Karpas-422 (cell line): Measurements from ENCODE around the gene CSTPP1. TPM values are rescaled to one million over a fixed set of nuclear protein-coding genes. Genes with fewer than 3 reads are reported as not detected.
"Not testable (repeated sequence)": the region's sequence is repeated elsewhere in the genome, so short reads cannot be mapped to it uniquely, and the experiment has no call there.

Source experiments
- DNase-seq: peaks from one replicate; pipeline ENCODE4 v3.0.0-alpha.2; 2015
- H2AFZ ChIP-seq: fragments of 200-600 bp; sonication (generic); 2 replicates; pipeline ENCODE4 v1.6.1; 2014; ENCODE audit warnings: antibody characterized with exemption, low read length, mixed read lengths
- H3K27ac ChIP-seq: fragments of 200-600 bp; sonication (generic); 2 replicates; pipeline ENCODE4 v1.5.1; 2014; ENCODE audit warnings: mild to moderate bottlenecking, low read length, moderate library complexity
- H3K27me3 ChIP-seq: fragments of 200-600 bp; sonication (generic); 2 replicates; pipeline ENCODE4 v1.6.1; 2014; ENCODE audit warnings: low read length, mixed read lengths
- H3K36me3 ChIP-seq: fragments of 200-600 bp; sonication (generic); 2 replicates; pipeline ENCODE4 v1.6.1; 2014; ENCODE audit warnings: low read length, mixed read lengths; ENCODE audit not compliant: insufficient read depth
- H3K4me1 ChIP-seq: fragments of 200-600 bp; sonication (generic); 2 replicates; pipeline ENCODE4 v1.6.1; 2014; ENCODE audit warnings: mild to moderate bottlenecking, low read length, mixed read lengths
- H3K4me2 ChIP-seq: fragments of 200-600 bp; sonication (generic); 2 replicates; pipeline ENCODE4 v1.6.1; 2014; ENCODE audit warnings: low read length, low read depth, mild to moderate bottlenecking; ENCODE audit not compliant: poor library complexity, severe bottlenecking
- H3K4me3 ChIP-seq: fragments of 200-600 bp; sonication (generic); 2 replicates; pipeline ENCODE4 v1.5.1; 2014; ENCODE audit warnings: mild to moderate bottlenecking, antibody characterized with exemption, low read length, mixed read lengths
- H3K79me2 ChIP-seq: fragments of 200-600 bp; sonication (generic); 2 replicates; pipeline ENCODE4 v1.6.1; 2014; ENCODE audit warnings: mild to moderate bottlenecking, low read length, mixed read lengths
- H3K9ac ChIP-seq: fragments of 200-600 bp; sonication (generic); 2 replicates; pipeline ENCODE4 v1.6.0; 2014; ENCODE audit warnings: low read length
- H3K9me2 ChIP-seq: fragments of 200-600 bp; sonication (generic), shearing (Covaris generic); replicated peaks from 2 replicates; pipeline ENCODE4 v1.6.0; 2014; ENCODE audit warnings: mild to moderate bottlenecking, low read length, moderate library complexity; ENCODE audit not compliant: insufficient read depth
- H3K9me3 ChIP-seq: fragments of 300-700, 200-600 bp; sonication (generic); 2 replicates; pipeline ENCODE4 v1.6.1; 2014; ENCODE audit warnings: low read length, mixed read lengths
- H4K20me1 ChIP-seq: fragments of 200-600 bp; sonication (generic); 2 replicates; pipeline ENCODE4 v1.6.1; 2014; ENCODE audit warnings: mild to moderate bottlenecking, antibody characterized with exemption, low read length, low read depth; ENCODE audit not compliant: insufficient read depth
- total RNA-seq: library from RNA; depleted of rRNA; stranded (reverse); fragments of >200 nt; shearing (Covaris generic); gene quantifications from 2 replicates; pipeline ENCODE4 v1.2.3, GENCODE V29; 2014; ENCODE audit warnings: low replicate concordance

Gene CSTPP1
- total RNA-seq, 1 experiment from 2014 or later = 78.4 TPM

GRCh38 chr11:46952553-46952952, 16.0 kb downstream of the CSTPP1 start:
- Histone ChIP-seq H2AFZ (no peak overlapping the region), H3K27ac (no peak overlapping the region), H3K27me3 (no peaks in the 10 kb centered on the region), H3K79me2 (peaks cover 46% of the 10 kb centered on the region), H3K9me2 (no peaks in the 10 kb centered on the region), H3K36me3 (peaks cover 7% of the 10 kb centered on the region), H3K4me3 (no peak overlapping the region), H3K4me2 (no peak overlapping the region), H3K9ac (no peak overlapping the region), H3K4me1 (no peaks in the 10 kb centered on the region), H3K9me3 (peaks cover under 1% of the 10 kb centered on the region; the same call in 1 of the 2 replicates), H4K20me1 (no peaks in the 10 kb centered on the region)
- DNase-seq = no peak

GRCh38 chr11:46953093-46953492, 16.5 kb downstream of the CSTPP1 start:
- Histone ChIP-seq H3K27ac (no peak overlapping the region), H3K27me3 (no peaks in the 10 kb centered on the region), H2AFZ (no peak overlapping the region), H3K9me3 (peaks cover 3% of the 10 kb centered on the region; the same call in 1 of the 2 replicates), H3K4me3 (no peak overlapping the region), H3K9ac (no peak overlapping the region), H3K36me3 (peaks cover 11% of the 10 kb centered on the region), H3K4me2 (no peak overlapping the region), H3K9me2 (no peaks in the 10 kb centered on the region), H3K79me2 (peaks cover 48% of the 10 kb centered on the region), H3K4me1 (no peaks in the 10 kb centered on the region), H4K20me1 (no peaks in the 10 kb centered on the region)
- DNase-seq = no peak

- H2AFZ ChIP-seq = no peak overlapping the region
- no peak overlapping the region; the same call in 1 of the 2 replicates for H3K4me3 ChIP-seq
- H3K4me1 ChIP-seq = no peaks in the 10 kb centered on the region
- H3K9me2 ChIP-seq = no peaks in the 10 kb centered on the region
- peaks cover 9% of the 10 kb centered on the region for H3K9me3 ChIP-seq
- H3K9ac ChIP-seq = no peak overlapping the region
- no peak overlapping the region for H3K27ac ChIP-seq
- H3K36me3 ChIP-seq = peaks cover 35% of the 10 kb centered on the region
- DNase-seq = no peak
- H3K4me2 ChIP-seq = no peak overlapping the region
- no peaks in the 10 kb centered on the region for H4K20me1 ChIP-seq
- H3K79me2 ChIP-seq = peaks cover 69% of the 10 kb centered on the region
- no peaks in the 10 kb centered on the region for H3K27me3 ChIP-seq
Measured at GRCh38 chr11:46958777-46959176, 22.2 kb downstream of the CSTPP1 start.

GRCh38 chr11:46961041-46961440, 24.5 kb downstream of the CSTPP1 start:
- Histone ChIP-seq H3K4me1 (no peaks in the 10 kb centered on the region), H3K79me2 (peaks cover 81% of the 10 kb centered on the region), H3K9me2 (no peaks in the 10 kb centered on the region), H3K4me2 (no peak overlapping the region), H3K4me3 (no peak overlapping the region), H2AFZ (no peak overlapping the region), H3K27ac (no peak overlapping the region), H3K9me3 (peaks cover 9% of the 10 kb centered on the region), H3K9ac (no peak overlapping the region), H4K20me1 (no peaks in the 10 kb centered on the region), H3K27me3 (no peaks in the 10 kb centered on the region), H3K36me3 (peaks cover 39% of the 10 kb centered on the region)
- no peak for DNase-seq

- Histone ChIP-seq H3K79me2 (peaks cover 89% of the 10 kb centered on the region), H3K36me3 (peaks cover 39% of the 10 kb centered on the region)
- not testable (repeated sequence) for H4K20me1 ChIP-seq, H3K4me1 ChIP-seq, H3K9ac ChIP-seq, DNase-seq, H3K9me2 ChIP-seq, H3K27me3 ChIP-seq, H3K4me2 ChIP-seq, H3K9me3 ChIP-seq, H3K27ac ChIP-seq, H2AFZ ChIP-seq, H3K4me3 ChIP-seq
Measured at GRCh38 chr11:46961886-46962285, 25.3 kb downstream of the CSTPP1 start.

- H3K79me2 ChIP-seq = peaks cover 88% of the 10 kb centered on the region
- peaks cover 8% of the 10 kb centered on the region for H3K4me1 ChIP-seq
- no peaks in the 10 kb centered on the region for H3K27me3 ChIP-seq
- no peak overlapping the region for H2AFZ ChIP-seq
- no peak for DNase-seq
- H3K4me3 ChIP-seq = no peak overlapping the region
- no peaks in the 10 kb centered on the region for H3K9me2 ChIP-seq
- no peaks in the 10 kb centered on the region; the same call in 1 of the 2 replicates for H3K9me3 ChIP-seq
- H3K27ac ChIP-seq = no peak overlapping the region
- no peak overlapping the region for H3K9ac ChIP-seq
- no peaks in the 10 kb centered on the region for H4K20me1 ChIP-seq
- H3K36me3 ChIP-seq = peaks cover 29% of the 10 kb centered on the region
- no peak overlapping the region for H3K4me2 ChIP-seq
Measured at GRCh38 chr11:46963844-46964243, 27.3 kb downstream of the CSTPP1 start.

- Histone ChIP-seq H3K9ac (no peak overlapping the region), H2AFZ (no peak overlapping the region), H3K9me2 (no peaks in the 10 kb centered on the region), H3K9me3 (no peaks in the 10 kb centered on the region), H3K79me2 (peaks cover 82% of the 10 kb centered on the region), H3K4me2 (no peak overlapping the region), H3K4me3 (no peak overlapping the region), H3K4me1 (peaks cover 15% of the 10 kb centered on the region), H3K27ac (peak overlapping the region; percentile 32), H3K36me3 (0 out of 2 replicates have a peak, but pooled peaks cover 4% of the 10 kb centered on the region), H4K20me1 (no peaks in the 10 kb centered on the region), H3K27me3 (no peaks in the 10 kb centered on the region)
- DNase-seq = no peak
Measured at GRCh38 chr11:46966773-46967172, 30.2 kb downstream of the CSTPP1 start.

GRCh38 chr11:46967962-46968361, 31.4 kb downstream of the CSTPP1 start:
- Histone ChIP-seq H3K9me2 (no peaks in the 10 kb centered on the region), H3K36me3 (0 out of 2 replicates have a peak, but pooled peaks cover 4% of the 10 kb centered on the region), H2AFZ (no peak overlapping the region), H3K9ac (no peak overlapping the region), H3K27ac (no peak overlapping the region), H3K4me3 (no peak overlapping the region), H4K20me1 (no peaks in the 10 kb centered on the region), H3K79me2 (peaks cover 82% of the 10 kb centered on the region), H3K27me3 (no peaks in the 10 kb centered on the region), H3K4me2 (no peak overlapping the region), H3K4me1 (peaks cover 23% of the 10 kb centered on the region), H3K9me3 (no peaks in the 10 kb centered on the region)
- no peak for DNase-seq

- peaks cover 82% of the 10 kb centered on the region for H3K79me2 ChIP-seq
Measured at GRCh38 chr11:46969379-46969778, 32.8 kb downstream of the CSTPP1 start.

More at GRCh38 chr11:46969379-46969778, 32.8 kb downstream of the CSTPP1 start:
- Histone ChIP-seq H3K4me2 (no peak overlapping the region), H3K9ac (no peak overlapping the region), H3K27me3 (no peaks in the 10 kb centered on the region), H3K27ac (no peak overlapping the region), H3K9me3 (no peaks in the 10 kb centered on the region), H4K20me1 (no peaks in the 10 kb centered on the region), H3K9me2 (no peaks in the 10 kb centered on the region), H3K4me1 (peaks cover 23% of the 10 kb centered on the region), H3K4me3 (no peak overlapping the region), H2AFZ (no peak overlapping the region), H3K36me3 (0 out of 2 replicates have a peak, but pooled peaks cover 4% of the 10 kb centered on the region)
- no peak for DNase-seq
